Body of pancreas (tissue), 4 donors: ENCODE results near the gene PARG. TPM values are rescaled to one million over a fixed set of nuclear protein-coding genes. Genes with fewer than 3 reads are reported as not detected.

Experiments
- ATAC-seq: fragments of 150-250 bp; one replicate; pipeline ENCODE4 v1.9.1; 2016
- DNase-seq, 4 donors: peaks; one replicate each; pipeline ENCODE4 v3.0.0-alpha.2; 2019
- H3K27ac ChIP-seq, 4 donors: fragments of 200-600 bp; sonication (generic); 1 replicate in 3 of 4; 2 replicates in 1 of 4; pipeline versions ENCODE4 v1.5.1 to v1.6.1; 2016 to 2019; ENCODE audit warnings: mild to moderate bottlenecking in 1 of 4, mixed read lengths in 1 of 4, moderate library complexity in 1 of 4
- H3K27me3 ChIP-seq, 2 donors: fragments of 200-600 bp; sonication (generic); one replicate each; pipeline ENCODE4 v1.6.0; 2016; ENCODE audit warnings: mild to moderate bottlenecking in 1 of 2
- H3K36me3 ChIP-seq, 2 donors: fragments of 200-600 bp; sonication (generic); replicated peaks in 1 of 2; 2 replicates each; pipeline ENCODE4 v1.5.1; 2016; ENCODE audit warnings: low read depth in 2 of 2; ENCODE audit not compliant: insufficient read depth in 1 of 2
- H3K4me1 ChIP-seq: fragments of 200-600 bp; sonication (generic); one replicate; pipeline ENCODE4 v1.6.0; 2016
- H3K4me3 ChIP-seq, 2 donors: fragments of 200-600 bp; sonication (generic); 1 replicate in 1 of 2; 2 replicates in 1 of 2; pipeline ENCODE4 v1.5.1; 2016 to 2019
- H3K9me3 ChIP-seq, 3 donors: fragments of 200-600 bp; sonication (generic); 1 replicate in 2 of 3; 2 replicates in 1 of 3; pipeline ENCODE4 v1.5.1; 2016
- POLR2A ChIP-seq, 3 donors: fragments of 450-650 bp; IDR thresholded peaks; one replicate each; pipeline ENCODE4 v1.6.1; 2016; ENCODE audit warnings: antibody characterized with exemption in 3 of 3, mild to moderate bottlenecking in 2 of 3
- WGBS, 2 donors: methylation state at CpG; one replicate each; pipeline ENCODE4 v1.1.5; 2017; 5-methylcytosine and 5-hydroxymethylcytosine counted together
- intact Hi-C: fragments of 100-400 bp; cut with DNase I; formaldehyde crosslinking; loops from one replicate; pipeline ENCODE4 v1.15.1; 2023
- total RNA-seq, 2 donors: library from RNA; depleted of rRNA; stranded (reverse); fragments of >200 nt; gene quantifications; one replicate each; pipeline ENCODE4 v1.1.0, GENCODE V29; 2016
- TF ChIP-seq, protein P1 (sequence below), 7 experiments: fragments of 450-650 bp in 4 of 7; fragments of 200-600 bp in 3 of 7; sonication (generic) in 3 of 7; IDR thresholded peaks; one replicate each; pipeline ENCODE4 v1.5.1; 2016 to 2019; ENCODE audit warnings: antibody characterized with exemption in 7 of 7

PARG gene
- total RNA-seq, 2 donors from 2014 or later: 13.2 to 28.7 TPM

DNA sequence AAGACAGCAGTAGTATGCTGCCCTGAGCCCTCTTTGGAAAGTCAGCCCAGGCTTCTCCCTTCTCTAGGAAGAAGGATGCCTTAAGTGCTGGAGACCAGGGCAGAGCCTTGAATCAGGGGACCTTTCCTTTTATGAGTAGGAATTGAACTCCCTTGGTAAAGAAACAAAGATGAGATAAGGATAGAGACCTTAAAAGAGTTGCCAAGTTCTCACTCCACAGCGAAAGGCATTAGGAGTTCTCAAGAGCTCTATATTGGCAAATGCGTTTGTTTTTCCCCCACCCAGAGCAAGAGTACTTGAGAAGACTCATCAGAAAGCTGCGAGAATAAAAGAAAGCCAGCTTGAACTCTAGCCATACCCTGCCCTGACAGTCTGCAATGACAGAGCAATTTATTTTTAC lies 106.9 kb downstream of the PARG start:
- ATAC-seq (no peak), DNase-seq (no peak)
- TF ChIP-seq, protein P1, sequence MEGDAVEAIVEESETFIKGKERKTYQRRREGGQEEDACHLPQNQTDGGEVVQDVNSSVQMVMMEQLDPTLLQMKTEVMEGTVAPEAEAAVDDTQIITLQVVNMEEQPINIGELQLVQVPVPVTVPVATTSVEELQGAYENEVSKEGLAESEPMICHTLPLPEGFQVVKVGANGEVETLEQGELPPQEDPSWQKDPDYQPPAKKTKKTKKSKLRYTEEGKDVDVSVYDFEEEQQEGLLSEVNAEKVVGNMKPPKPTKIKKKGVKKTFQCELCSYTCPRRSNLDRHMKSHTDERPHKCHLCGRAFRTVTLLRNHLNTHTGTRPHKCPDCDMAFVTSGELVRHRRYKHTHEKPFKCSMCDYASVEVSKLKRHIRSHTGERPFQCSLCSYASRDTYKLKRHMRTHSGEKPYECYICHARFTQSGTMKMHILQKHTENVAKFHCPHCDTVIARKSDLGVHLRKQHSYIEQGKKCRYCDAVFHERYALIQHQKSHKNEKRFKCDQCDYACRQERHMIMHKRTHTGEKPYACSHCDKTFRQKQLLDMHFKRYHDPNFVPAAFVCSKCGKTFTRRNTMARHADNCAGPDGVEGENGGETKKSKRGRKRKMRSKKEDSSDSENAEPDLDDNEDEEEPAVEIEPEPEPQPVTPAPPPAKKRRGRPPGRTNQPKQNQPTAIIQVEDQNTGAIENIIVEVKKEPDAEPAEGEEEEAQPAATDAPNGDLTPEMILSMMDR (IDR thresholded peaks at IDR 0.05): no peak
- TF ChIP-seq POLR2A (IDR thresholded peaks at IDR 0.05): no peak
- WGBS, 2 donors: 83% methylated on average over 3 of the region's 3 CpGs
- Histone ChIP-seq H3K9me3 (no peaks in the 10 kb centered on the region), H3K4me1 (no peaks in the 10 kb centered on the region), H3K27ac (no peak overlapping the region), H3K27me3 (no peaks in the 10 kb centered on the region), H3K36me3 (no peaks in the 10 kb centered on the region), H3K4me3 (no peak overlapping the region)
- intact Hi-C loops: no loop called here

DNA sequence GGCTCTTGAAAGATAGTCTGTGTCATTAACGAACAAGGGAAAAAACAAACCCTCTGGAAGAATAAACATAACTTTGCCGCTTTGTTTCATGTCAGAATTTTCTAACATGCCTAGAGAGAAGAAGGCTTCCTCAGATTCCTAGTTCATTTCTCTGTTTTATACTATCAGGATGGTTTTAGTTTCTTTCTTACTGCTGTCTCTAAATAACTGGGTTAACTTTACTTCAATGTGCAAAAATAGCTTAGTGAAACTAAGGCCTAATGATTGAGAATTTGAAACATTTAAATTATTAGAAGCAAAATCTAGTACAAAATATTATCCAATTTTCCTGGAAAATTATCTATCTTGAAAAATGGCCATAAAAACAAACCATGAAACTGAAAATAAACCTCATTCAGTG lies 107.6 kb downstream of the PARG start:
- Histone ChIP-seq H3K9me3 (no peaks in the 10 kb centered on the region), H3K4me3 (no peak overlapping the region), H3K4me1 (no peaks in the 10 kb centered on the region), H3K27me3 (no peaks in the 10 kb centered on the region), H3K27ac (no peak overlapping the region), H3K36me3 (no peaks in the 10 kb centered on the region)
- 84 to 85% methylated on average over 2 of the region's 2 CpGs for WGBS, 2 donors
- intact Hi-C loops: no loop called here
- DNase-seq (no peak), ATAC-seq (no peak)
- TF ChIP-seq POLR2A (IDR thresholded peaks at IDR 0.05): no peak
- TF ChIP-seq, protein P1 (IDR thresholded peaks at IDR 0.05): no peak

- no peaks in the 10 kb centered on the region for H3K9me3 ChIP-seq
- no peak for TF ChIP-seq POLR2A (IDR thresholded peaks at IDR 0.05)
- no peaks in the 10 kb centered on the region for H3K36me3 ChIP-seq
- DNase-seq (no peak), ATAC-seq (no peak)
- no peak overlapping the region for H3K27ac ChIP-seq
- no peaks in the 10 kb centered on the region for H3K4me1 ChIP-seq
- H3K27me3 ChIP-seq: no peaks in the 10 kb centered on the region
- intact Hi-C loops: no loop called here
- no peak overlapping the region for H3K4me3 ChIP-seq
These were observed 108.7 kb downstream of the PARG start for GRCh38 chr10:49833168-49833567.

GRCh38 chr10:49831352-49832035 lies 110.3 kb downstream of the PARG start:
- Histone ChIP-seq H3K36me3 (no peaks in the 10 kb centered on the region), H3K4me1 (no peaks in the 10 kb centered on the region), H3K4me3 (no peak overlapping the region), H3K27ac (no peak overlapping the region), H3K9me3 (no peaks in the 10 kb centered on the region), H3K27me3 (no peaks in the 10 kb centered on the region)
- DNase-seq: no peak
- no peak for ATAC-seq
- intact Hi-C loops: no loop called here
- TF ChIP-seq, protein P1 (IDR thresholded peaks at IDR 0.05): no peak
- TF ChIP-seq POLR2A (IDR thresholded peaks at IDR 0.05): no peak
- WGBS, 2 donors: 75 to 79% methylated on average over 8 of the region's 8 CpGs

DNA sequence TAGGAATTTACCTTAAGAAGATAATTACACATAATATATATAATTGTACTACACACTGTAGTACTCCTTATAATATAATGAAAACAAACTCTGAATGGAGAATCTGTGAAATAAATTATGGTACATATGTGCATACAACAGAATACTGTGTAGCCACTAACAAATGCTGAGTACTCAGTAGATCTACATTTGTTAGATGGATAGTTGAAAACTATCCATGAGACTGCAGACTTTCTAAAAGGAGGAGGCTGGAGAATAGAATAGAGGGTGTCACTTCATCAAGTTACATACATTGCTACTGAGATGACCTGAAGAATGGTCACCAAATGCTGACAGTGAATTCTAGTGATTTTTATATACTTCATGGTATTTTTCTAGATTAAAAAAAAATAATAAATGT lies 111.0 kb downstream of the PARG start:
- DNase-seq (no peak), ATAC-seq (no peak)
- Histone ChIP-seq H3K4me1 (no peaks in the 10 kb centered on the region), H3K27me3 (no peaks in the 10 kb centered on the region), H3K27ac (no peak overlapping the region), H3K4me3 (no peak overlapping the region), H3K36me3 (no peaks in the 10 kb centered on the region), H3K9me3 (no peaks in the 10 kb centered on the region)
- TF ChIP-seq, protein P1 (IDR thresholded peaks at IDR 0.05): no peak
- no peak for TF ChIP-seq POLR2A (IDR thresholded peaks at IDR 0.05)
- intact Hi-C loops: no loop called here
